Measurements from ENCODE around the gene CACNA1H.

The CACNA1H gene

DNA sequence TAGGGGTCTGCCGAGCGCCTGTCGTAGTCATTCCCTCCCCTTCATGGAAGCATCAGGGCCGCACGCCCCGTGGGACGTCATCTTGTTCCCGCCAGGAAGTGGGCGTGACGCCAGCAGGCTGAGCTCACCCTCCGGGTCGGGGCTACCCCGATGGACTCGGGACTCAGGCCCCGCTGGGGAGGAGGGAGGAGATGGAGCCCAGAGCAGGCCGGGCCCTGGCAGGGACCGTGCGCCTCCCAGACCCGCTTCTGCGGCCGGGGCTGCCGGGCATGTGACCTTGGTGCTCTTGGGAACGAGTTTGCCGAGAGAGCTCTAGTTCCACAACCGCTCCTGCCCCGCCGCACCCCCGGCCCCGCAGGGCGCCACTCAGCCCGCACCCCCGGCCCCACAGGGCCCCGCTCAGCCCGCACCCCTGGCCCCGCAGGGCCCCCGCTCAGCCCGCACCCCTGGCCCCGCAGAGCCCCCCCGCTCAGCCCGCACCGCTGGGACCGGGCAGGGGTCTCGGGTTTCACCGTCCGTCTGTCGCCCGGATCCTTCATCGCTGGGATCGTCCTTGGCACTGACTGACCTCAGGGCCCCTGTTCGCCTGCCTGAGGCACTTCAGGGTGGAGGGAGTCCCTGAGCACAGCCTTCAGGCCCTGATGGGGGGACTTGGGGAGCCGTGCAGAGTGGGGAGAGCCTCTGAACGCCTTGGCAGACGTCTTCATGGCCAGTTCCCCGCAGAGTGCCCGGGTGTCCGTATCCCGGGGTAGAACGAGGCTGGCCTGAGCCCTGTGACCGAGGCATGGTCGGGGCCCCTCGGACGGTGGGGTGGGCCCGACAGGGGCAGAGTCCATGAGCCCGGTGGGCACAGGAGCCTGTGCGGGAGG, 5.8 kb downstream of the CACNA1H start:
- no peaks in the 10 kb centered on the region for H3K27me3 ChIP-seq (ENCODE audit: control insufficient read depth, low read length)
- no peak overlapping the region for H3K27ac ChIP-seq (ENCODE audit: low read depth, low read length)
- no peaks in the 10 kb centered on the region for H3K36me3 ChIP-seq (ENCODE audit: control insufficient read depth, low read length)
- H3K4me1 ChIP-seq (ENCODE audit: control insufficient read depth, low read length): no peaks in the 10 kb centered on the region
- TF ChIP-seq, protein P1, sequence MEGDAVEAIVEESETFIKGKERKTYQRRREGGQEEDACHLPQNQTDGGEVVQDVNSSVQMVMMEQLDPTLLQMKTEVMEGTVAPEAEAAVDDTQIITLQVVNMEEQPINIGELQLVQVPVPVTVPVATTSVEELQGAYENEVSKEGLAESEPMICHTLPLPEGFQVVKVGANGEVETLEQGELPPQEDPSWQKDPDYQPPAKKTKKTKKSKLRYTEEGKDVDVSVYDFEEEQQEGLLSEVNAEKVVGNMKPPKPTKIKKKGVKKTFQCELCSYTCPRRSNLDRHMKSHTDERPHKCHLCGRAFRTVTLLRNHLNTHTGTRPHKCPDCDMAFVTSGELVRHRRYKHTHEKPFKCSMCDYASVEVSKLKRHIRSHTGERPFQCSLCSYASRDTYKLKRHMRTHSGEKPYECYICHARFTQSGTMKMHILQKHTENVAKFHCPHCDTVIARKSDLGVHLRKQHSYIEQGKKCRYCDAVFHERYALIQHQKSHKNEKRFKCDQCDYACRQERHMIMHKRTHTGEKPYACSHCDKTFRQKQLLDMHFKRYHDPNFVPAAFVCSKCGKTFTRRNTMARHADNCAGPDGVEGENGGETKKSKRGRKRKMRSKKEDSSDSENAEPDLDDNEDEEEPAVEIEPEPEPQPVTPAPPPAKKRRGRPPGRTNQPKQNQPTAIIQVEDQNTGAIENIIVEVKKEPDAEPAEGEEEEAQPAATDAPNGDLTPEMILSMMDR (IDR thresholded peaks at IDR 0.05; ENCODE audit: low read depth, low read length, poor library complexity, severe bottlenecking): no peak
- TF ChIP-seq EZH2phosphoT487 (IDR thresholded peaks at IDR 0.05; ENCODE audit: borderline replicate concordance, low read length): no peak
- no peaks in the 10 kb centered on the region for H3F3A ChIP-seq (ENCODE audit: control insufficient read depth, insufficient read depth)
- H3K4me2 ChIP-seq (ENCODE audit: low read length): no peak overlapping the region
- no peaks in the 10 kb centered on the region for H4K20me1 ChIP-seq (ENCODE audit: control insufficient read depth, insufficient read depth, low read depth, low read length)
- no peaks in the 10 kb centered on the region for H3K9me3 ChIP-seq (ENCODE audit: control insufficient read depth, insufficient read depth, low read length)
- no peak overlapping the region for H3K4me3 ChIP-seq (ENCODE audit: low read length)
- no peaks in the 10 kb centered on the region for H3K79me2 ChIP-seq (ENCODE audit: control insufficient read depth, low read length)
- no peaks in the 10 kb centered on the region for H3K9me2 ChIP-seq (replicated peaks; ENCODE audit: control insufficient read depth, low read length)

DNA sequence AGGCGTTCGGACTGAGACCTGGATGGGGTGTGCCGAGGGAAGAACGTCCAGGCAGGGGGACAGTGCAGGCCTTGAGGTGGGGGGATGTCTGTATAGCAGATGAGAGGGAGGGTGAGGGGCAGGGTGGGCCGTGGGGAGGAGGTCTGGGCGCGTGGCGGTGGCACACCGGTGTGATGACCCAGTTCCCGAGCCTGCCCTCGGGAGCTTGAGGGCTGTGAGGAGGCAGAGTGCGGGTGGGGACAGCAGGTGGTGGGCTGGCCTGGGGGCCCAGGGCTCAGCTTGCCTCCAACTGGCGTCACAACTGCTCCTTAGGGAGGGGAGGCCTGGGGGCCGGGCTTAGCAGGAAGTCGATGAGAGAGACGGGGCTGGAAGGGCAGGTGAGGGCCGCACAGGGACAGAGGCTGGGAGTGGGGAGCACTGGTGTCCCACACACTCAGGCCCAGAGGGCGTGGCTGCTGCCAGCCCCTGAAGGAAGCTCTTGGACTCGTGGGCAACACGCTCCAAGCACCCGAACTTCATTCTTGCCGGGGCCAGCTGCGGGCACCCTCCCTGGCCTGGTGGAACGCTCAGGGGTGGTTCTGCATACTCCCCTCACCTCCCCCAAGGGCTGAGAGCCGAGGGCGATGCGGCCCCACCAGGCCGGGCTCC, 6.5 kb downstream of the CACNA1H start:
- Histone ChIP-seq H4K20me1 (ENCODE audit: control insufficient read depth, insufficient read depth, low read depth, low read length) (no peaks in the 10 kb centered on the region), H3K4me1 (ENCODE audit: control insufficient read depth, low read length) (no peaks in the 10 kb centered on the region), H3K27me3 (ENCODE audit: control insufficient read depth, low read length) (no peaks in the 10 kb centered on the region), H3K27ac (ENCODE audit: low read depth, low read length) (no peak overlapping the region), H3K9me3 (ENCODE audit: control insufficient read depth, insufficient read depth, low read length) (no peaks in the 10 kb centered on the region), H3K4me2 (ENCODE audit: low read length) (no peak overlapping the region), H3K36me3 (ENCODE audit: control insufficient read depth, low read length) (no peaks in the 10 kb centered on the region), H3K4me3 (ENCODE audit: low read length) (no peak overlapping the region), H3K79me2 (ENCODE audit: control insufficient read depth, low read length) (no peaks in the 10 kb centered on the region), H3F3A (ENCODE audit: control insufficient read depth, insufficient read depth) (no peaks in the 10 kb centered on the region), H3K9me2 (replicated peaks; ENCODE audit: control insufficient read depth, low read length) (no peaks in the 10 kb centered on the region)
- TF ChIP-seq EZH2phosphoT487 (IDR thresholded peaks at IDR 0.05; ENCODE audit: borderline replicate concordance, low read length): no peak
- TF ChIP-seq, protein P1 (IDR thresholded peaks at IDR 0.05; ENCODE audit: low read depth, low read length, poor library complexity, severe bottlenecking): no peak

DNA sequence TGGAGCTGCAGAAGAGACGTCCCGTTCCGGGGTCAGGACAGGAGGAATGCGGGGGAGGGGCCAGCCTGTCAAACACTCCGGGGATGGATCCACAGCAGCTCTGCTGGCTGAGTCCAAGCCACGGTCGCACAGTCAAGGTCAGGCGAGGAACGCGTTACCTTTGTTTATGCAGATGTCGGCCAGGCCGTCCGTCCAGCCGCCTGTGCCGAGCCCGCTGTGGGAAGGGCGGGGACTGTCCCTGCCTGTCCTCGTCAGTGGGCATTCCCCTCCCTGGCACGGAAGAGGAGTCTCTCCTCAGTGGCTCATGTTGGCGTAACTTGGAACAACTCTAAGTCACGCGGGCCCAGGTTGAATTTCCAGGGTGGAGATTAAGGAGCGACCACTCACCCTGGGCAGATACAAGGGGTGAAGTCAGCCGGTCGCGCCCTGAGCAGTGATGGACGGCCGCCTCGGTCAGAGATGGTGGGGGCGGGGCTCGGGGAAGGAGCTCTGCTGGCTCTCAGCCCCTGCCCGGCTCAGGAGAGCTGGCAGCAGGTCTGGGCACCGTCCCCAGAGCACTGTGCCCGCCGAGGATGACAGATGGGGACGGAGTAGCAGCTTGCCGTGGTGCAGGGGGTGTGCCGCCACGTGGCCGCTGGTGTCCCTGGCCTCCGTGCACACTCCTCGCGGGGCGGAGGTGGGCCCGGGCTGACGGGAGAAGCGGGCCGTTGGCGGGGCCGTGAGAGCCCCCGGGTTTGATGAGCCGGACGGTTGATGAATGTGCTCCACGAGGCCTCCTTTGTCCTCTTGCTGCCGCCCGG, 7.3 kb downstream of the CACNA1H start:
- H3K4me3 ChIP-seq (ENCODE audit: low read length): no peak overlapping the region
- no peaks in the 10 kb centered on the region for H3K27me3 ChIP-seq (ENCODE audit: control insufficient read depth, low read length)
- H3K4me2 ChIP-seq (ENCODE audit: low read length): no peak overlapping the region

More for the DNA sequence above, 7.3 kb downstream of the CACNA1H start:
- H3K27ac ChIP-seq (ENCODE audit: low read depth, low read length): no peak overlapping the region
- H3K36me3 ChIP-seq (ENCODE audit: control insufficient read depth, low read length): no peaks in the 10 kb centered on the region
- no peaks in the 10 kb centered on the region for H3K9me2 ChIP-seq (replicated peaks; ENCODE audit: control insufficient read depth, low read length)
- no peaks in the 10 kb centered on the region for H3K79me2 ChIP-seq (ENCODE audit: control insufficient read depth, low read length)
- H4K20me1 ChIP-seq (ENCODE audit: control insufficient read depth, insufficient read depth, low read depth, low read length): no peaks in the 10 kb centered on the region
- TF ChIP-seq EZH2phosphoT487 (IDR thresholded peaks at IDR 0.05; ENCODE audit: borderline replicate concordance, low read length): no peak
- TF ChIP-seq, protein P1 (IDR thresholded peaks at IDR 0.05; ENCODE audit: low read depth, low read length, poor library complexity, severe bottlenecking): no peak
- no peaks in the 10 kb centered on the region for H3K4me1 ChIP-seq (ENCODE audit: control insufficient read depth, low read length)
- H3F3A ChIP-seq (ENCODE audit: control insufficient read depth, insufficient read depth): no peaks in the 10 kb centered on the region
- no peaks in the 10 kb centered on the region for H3K9me3 ChIP-seq (ENCODE audit: control insufficient read depth, insufficient read depth, low read length)

Data from DOHH2 (cell line).